ENCODE data around the gene SLC66A2. TPM values are rescaled to one million over a fixed set of nuclear protein-coding genes. Genes with fewer than 3 reads are reported as not detected.

Gene SLC66A2
- total RNA-seq, 1 donor from 2014 or later: 35.1 TPM

GRCh38 chr18:79940814-79941472, 10.5 kb downstream of the SLC66A2 start:
- TF ChIP-seq, protein P1, sequence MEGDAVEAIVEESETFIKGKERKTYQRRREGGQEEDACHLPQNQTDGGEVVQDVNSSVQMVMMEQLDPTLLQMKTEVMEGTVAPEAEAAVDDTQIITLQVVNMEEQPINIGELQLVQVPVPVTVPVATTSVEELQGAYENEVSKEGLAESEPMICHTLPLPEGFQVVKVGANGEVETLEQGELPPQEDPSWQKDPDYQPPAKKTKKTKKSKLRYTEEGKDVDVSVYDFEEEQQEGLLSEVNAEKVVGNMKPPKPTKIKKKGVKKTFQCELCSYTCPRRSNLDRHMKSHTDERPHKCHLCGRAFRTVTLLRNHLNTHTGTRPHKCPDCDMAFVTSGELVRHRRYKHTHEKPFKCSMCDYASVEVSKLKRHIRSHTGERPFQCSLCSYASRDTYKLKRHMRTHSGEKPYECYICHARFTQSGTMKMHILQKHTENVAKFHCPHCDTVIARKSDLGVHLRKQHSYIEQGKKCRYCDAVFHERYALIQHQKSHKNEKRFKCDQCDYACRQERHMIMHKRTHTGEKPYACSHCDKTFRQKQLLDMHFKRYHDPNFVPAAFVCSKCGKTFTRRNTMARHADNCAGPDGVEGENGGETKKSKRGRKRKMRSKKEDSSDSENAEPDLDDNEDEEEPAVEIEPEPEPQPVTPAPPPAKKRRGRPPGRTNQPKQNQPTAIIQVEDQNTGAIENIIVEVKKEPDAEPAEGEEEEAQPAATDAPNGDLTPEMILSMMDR (IDR thresholded peaks at IDR 0.05): no peak
- H3K36me3 Mint-ChIP-seq (ENCODE audit: unreplicated experiment): peaks cover 41% of the 10 kb centered on the region
- DNase-seq (ENCODE audit: extremely low spot score, unreplicated experiment): no peak
- H3K4me1 Mint-ChIP-seq (ENCODE audit: unreplicated experiment): peaks cover 34% of the 10 kb centered on the region
- H3K4me3 Mint-ChIP-seq (ENCODE audit: unreplicated experiment): no peak overlapping the region
- no peak overlapping the region for H3K27ac Mint-ChIP-seq (ENCODE audit: unreplicated experiment)
- H3K9me3 Mint-ChIP-seq (ENCODE audit: unreplicated experiment): peaks cover 4% of the 10 kb centered on the region
- no peaks in the 10 kb centered on the region for H3K27me3 Mint-ChIP-seq (ENCODE audit: unreplicated experiment)

- H3K4me3 Mint-ChIP-seq (ENCODE audit: unreplicated experiment): no peak overlapping the region
- H3K9me3 Mint-ChIP-seq (ENCODE audit: unreplicated experiment): peaks cover 11% of the 10 kb centered on the region
- H3K36me3 Mint-ChIP-seq (ENCODE audit: unreplicated experiment): peaks cover 46% of the 10 kb centered on the region
- peaks cover 28% of the 10 kb centered on the region for H3K4me1 Mint-ChIP-seq (ENCODE audit: unreplicated experiment)
- DNase-seq (ENCODE audit: extremely low spot score, unreplicated experiment): no peak
- H3K27ac Mint-ChIP-seq (ENCODE audit: unreplicated experiment): no peak overlapping the region
- TF ChIP-seq, protein P1 (IDR thresholded peaks at IDR 0.05): no peak
- H3K27me3 Mint-ChIP-seq (ENCODE audit: unreplicated experiment): no peaks in the 10 kb centered on the region
Observed at GRCh38 chr18:79940126-79940813, 11.2 kb downstream of the SLC66A2 start.

DNA sequence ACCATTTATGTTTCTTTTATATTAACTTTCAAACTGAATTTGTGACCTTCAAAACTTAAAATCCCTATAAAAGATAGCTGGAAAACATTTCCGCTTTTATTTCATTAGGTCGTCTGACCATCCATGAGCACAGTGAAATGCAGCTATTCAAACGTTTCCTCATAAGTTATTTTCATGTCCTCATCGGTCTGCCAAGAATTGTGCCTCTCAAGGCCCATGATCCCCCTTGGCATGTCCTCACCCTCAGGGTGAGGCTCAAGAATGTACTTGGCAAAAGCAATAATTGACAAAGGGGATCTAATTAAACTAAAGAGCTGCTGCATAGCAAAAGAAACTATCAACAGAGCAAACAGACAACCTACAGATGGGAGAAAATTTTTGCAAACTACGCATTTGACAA, 12.4 kb downstream of the SLC66A2 start:
- TF ChIP-seq, protein P1 (IDR thresholded peaks at IDR 0.05): no peak
- Mint-ChIP-seq H3K27me3 (ENCODE audit: unreplicated experiment) (no peaks in the 10 kb centered on the region), H3K9me3 (ENCODE audit: unreplicated experiment) (peaks cover 11% of the 10 kb centered on the region), H3K4me1 (ENCODE audit: unreplicated experiment) (peaks cover 20% of the 10 kb centered on the region), H3K4me3 (ENCODE audit: unreplicated experiment) (no peak overlapping the region), H3K36me3 (ENCODE audit: unreplicated experiment) (peaks cover 51% of the 10 kb centered on the region), H3K27ac (ENCODE audit: unreplicated experiment) (no peak overlapping the region)
- no peak for DNase-seq (ENCODE audit: extremely low spot score, unreplicated experiment)

DNA sequence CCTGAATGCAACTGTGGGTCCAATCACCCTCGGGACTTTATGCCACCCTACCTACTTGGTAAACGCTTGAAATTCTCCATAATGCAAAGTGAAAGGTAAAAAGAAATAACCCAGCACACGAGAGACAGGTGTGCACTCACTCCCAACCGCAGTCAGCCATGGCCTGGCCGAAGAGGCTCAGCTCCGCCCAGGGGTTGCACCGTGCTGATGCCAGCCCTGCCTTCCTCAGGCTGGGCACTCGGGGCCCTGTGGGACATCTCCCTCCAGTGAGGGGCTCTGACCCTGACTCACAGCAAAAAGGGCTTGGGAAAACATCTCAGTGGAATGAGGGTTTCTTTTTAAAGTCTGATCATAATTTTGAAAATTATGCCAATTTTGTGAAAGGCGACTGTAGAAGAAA, 13.3 kb downstream of the SLC66A2 start:
- DNase-seq (ENCODE audit: extremely low spot score, unreplicated experiment): no peak
- peaks cover 13% of the 10 kb centered on the region for H3K9me3 Mint-ChIP-seq (ENCODE audit: unreplicated experiment)
- no peaks in the 10 kb centered on the region for H3K27me3 Mint-ChIP-seq (ENCODE audit: unreplicated experiment)
- H3K36me3 Mint-ChIP-seq (ENCODE audit: unreplicated experiment): peaks cover 59% of the 10 kb centered on the region
- H3K4me1 Mint-ChIP-seq (ENCODE audit: unreplicated experiment): peaks cover 19% of the 10 kb centered on the region
- TF ChIP-seq, protein P1 (IDR thresholded peaks at IDR 0.05): no peak
- no peak overlapping the region for H3K4me3 Mint-ChIP-seq (ENCODE audit: unreplicated experiment)
- H3K27ac Mint-ChIP-seq (ENCODE audit: unreplicated experiment): no peak overlapping the region

DNA sequence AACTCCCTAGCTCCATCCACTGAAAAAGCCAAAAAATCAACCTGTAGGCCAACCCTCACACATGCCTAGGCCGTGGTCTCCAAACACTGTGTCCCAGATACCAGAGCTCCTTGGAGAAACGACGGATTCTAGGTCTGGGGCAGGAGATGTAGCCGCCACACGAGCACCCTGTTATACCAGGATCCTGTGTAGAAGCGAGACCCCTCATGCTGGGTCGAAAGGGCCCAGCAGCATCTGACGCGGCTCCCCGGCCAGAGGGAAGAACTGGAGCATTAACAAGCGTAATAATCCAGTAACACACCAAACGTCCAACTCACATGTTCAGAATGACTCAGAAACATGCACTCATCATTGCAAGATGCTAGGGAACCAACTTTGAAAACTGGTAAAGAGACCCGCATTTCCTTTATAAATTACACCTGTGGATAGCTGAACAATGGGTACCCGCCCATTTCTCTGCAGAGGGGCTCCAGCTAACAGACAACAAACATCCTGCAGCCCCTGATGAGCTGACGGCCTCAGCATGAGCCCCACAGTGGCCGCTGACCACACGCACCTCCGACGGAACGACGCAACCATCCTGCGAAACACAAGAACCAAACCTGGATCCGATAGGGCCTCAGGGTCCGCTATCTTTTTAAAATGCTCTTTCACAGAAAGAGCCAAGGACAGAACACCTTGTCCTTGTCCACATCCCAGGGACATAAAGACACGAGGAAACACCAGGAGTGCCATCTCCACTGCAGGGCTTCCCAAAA, 14.2 kb downstream of the SLC66A2 start:
- H3K4me3 Mint-ChIP-seq (ENCODE audit: unreplicated experiment): no peak overlapping the region
- no peak overlapping the region for H3K27ac Mint-ChIP-seq (ENCODE audit: unreplicated experiment)
- TF ChIP-seq, protein P1 (IDR thresholded peaks at IDR 0.05): no peak
- peaks cover 20% of the 10 kb centered on the region for H3K9me3 Mint-ChIP-seq (ENCODE audit: unreplicated experiment)
- peaks cover 17% of the 10 kb centered on the region for H3K4me1 Mint-ChIP-seq (ENCODE audit: unreplicated experiment)
- no peak for DNase-seq (ENCODE audit: extremely low spot score, unreplicated experiment)
- H3K27me3 Mint-ChIP-seq (ENCODE audit: unreplicated experiment): no peaks in the 10 kb centered on the region
- peaks cover 63% of the 10 kb centered on the region for H3K36me3 Mint-ChIP-seq (ENCODE audit: unreplicated experiment)
